ENCODE results near the gene PCMT1. TPM values are rescaled to one million over a fixed set of nuclear protein-coding genes. Genes with fewer than 3 reads are reported as not detected.

Gene PCMT1
- total RNA-seq, 3 donors from 2014 or later: 51.9 to 72.4 (median 57.9) TPM

DNA sequence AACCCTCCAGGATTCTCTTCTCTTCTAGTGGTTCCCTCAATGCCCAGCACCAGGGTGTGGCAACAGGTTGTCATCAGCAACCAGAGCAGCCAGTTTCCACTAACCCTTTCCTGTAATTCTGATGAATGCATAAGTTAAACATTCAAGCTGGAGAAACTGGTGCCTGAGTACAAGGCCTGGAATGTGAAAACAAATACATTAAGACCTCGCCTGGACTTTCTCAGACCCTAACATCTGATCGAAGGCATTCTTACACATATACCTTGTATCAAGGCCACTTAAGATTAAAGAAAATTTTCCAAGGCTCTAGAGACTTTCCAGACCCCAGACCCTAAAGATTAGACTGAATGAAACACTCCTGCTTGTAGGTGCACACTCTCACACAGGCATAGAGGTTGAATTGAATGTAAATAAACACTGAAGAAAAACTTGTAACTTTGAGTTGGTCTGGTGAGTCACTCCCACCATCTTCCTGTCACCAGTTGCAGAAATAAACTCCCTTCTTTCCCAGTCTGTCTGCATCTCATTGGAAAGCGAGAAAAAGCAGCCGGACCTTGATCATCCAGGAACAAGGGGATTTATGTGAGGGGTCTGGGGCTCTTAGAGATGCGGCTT is 105.6 kb downstream of the PCMT1 start:
- Histone ChIP-seq H3K4me1 (ENCODE audit: low read depth) (peaks cover 7% of the 10 kb centered on the region), H3K9me3 (no peaks in the 10 kb centered on the region), H3K4me3 (no peak overlapping the region), H3K36me3 (ENCODE audit: low read depth) (no peaks in the 10 kb centered on the region)
- DNase-seq (no peak), ATAC-seq (peak; percentile 75)
- TF ChIP-seq, protein P1, sequence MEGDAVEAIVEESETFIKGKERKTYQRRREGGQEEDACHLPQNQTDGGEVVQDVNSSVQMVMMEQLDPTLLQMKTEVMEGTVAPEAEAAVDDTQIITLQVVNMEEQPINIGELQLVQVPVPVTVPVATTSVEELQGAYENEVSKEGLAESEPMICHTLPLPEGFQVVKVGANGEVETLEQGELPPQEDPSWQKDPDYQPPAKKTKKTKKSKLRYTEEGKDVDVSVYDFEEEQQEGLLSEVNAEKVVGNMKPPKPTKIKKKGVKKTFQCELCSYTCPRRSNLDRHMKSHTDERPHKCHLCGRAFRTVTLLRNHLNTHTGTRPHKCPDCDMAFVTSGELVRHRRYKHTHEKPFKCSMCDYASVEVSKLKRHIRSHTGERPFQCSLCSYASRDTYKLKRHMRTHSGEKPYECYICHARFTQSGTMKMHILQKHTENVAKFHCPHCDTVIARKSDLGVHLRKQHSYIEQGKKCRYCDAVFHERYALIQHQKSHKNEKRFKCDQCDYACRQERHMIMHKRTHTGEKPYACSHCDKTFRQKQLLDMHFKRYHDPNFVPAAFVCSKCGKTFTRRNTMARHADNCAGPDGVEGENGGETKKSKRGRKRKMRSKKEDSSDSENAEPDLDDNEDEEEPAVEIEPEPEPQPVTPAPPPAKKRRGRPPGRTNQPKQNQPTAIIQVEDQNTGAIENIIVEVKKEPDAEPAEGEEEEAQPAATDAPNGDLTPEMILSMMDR (IDR thresholded peaks at IDR 0.05): no peak
- intact Hi-C loops (cut with DNase I, micrococcal nuclease): no loop called here

GRCh38 chr6:149855741-149856140 is 106.2 kb downstream of the PCMT1 start:
- no peaks in the 10 kb centered on the region for H3K36me3 ChIP-seq (ENCODE audit: low read depth)
- intact Hi-C loops (cut with DNase I, micrococcal nuclease): no loop called here
- TF ChIP-seq, protein P1 (IDR thresholded peaks at IDR 0.05): no peak
- H3K4me3 ChIP-seq: no peak overlapping the region
- H3K9me3 ChIP-seq: no peaks in the 10 kb centered on the region
- ATAC-seq (peak; percentile 51), DNase-seq (no peak)
- H3K4me1 ChIP-seq (ENCODE audit: low read depth): peaks cover 7% of the 10 kb centered on the region

DNA sequence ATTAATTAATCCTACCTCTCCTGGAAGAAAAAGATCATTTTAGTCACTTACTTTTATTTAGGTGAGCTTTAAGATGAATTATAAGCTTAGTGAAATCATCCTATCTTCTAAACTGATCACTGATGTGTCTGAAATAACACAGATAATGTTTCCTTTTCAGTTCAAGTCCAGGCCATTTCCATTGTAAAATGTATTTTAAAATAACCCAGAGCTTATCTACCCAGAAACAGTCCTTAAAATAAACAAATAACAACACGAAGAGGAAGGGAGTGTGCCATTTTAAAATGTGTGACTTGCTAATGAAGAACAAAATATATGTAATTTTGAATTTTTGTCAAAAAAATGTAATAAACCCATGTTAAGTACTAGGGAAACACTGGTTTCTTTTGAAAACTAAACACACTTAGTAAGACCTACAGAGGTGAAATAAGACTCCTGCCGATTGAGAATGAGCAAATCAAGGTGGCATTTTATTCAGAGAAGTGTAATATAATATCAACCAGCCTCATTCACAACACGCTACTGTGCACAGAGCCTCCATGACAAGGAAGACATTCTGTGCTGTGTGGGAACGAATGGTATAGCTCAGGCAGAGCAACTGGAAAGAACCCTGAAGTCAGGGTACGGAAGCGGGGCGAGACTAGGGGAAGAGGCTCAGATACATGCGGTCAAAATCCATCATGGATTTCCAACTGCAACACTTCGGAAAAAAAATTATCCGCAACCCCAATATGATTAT is 106.9 kb downstream of the PCMT1 start:
- H3K9me3 ChIP-seq: no peaks in the 10 kb centered on the region
- DNase-seq (no peak), ATAC-seq (no peak)
- H3K4me1 ChIP-seq (ENCODE audit: low read depth): peaks cover 7% of the 10 kb centered on the region
- no peaks in the 10 kb centered on the region for H3K36me3 ChIP-seq (ENCODE audit: low read depth)
- no peak overlapping the region for H3K4me3 ChIP-seq
- TF ChIP-seq, protein P1 (IDR thresholded peaks at IDR 0.05): no peak
- intact Hi-C loops (cut with DNase I, micrococcal nuclease): no loop called here

DNA sequence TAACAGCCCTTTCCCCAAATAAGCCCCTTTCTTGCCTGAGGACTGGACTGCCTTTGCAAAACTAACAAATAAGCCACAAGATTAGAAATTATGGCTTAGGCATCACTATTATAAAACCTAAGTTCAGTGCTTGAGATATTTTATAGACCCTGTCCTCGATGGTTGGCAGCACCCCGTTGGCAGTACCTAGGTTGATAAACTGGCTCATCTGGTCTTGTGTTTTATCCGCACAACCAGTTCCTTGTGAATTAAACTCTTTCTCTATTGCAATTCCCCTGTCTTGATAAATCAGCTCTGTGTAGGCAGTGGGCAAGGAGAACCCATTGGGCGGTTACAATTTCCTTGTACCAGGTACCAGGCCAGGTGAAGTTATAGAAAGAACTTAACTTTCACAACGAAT is 108.0 kb downstream of the PCMT1 start:
- no peak overlapping the region for H3K4me3 ChIP-seq
- TF ChIP-seq, protein P1 (IDR thresholded peaks at IDR 0.05): no peak
- intact Hi-C loops (cut with DNase I, micrococcal nuclease): no loop called here
- no peak for ATAC-seq
- DNase-seq: no peak
- no peaks in the 10 kb centered on the region for H3K36me3 ChIP-seq (ENCODE audit: low read depth)
- peaks cover 11% of the 10 kb centered on the region for H3K4me1 ChIP-seq (ENCODE audit: low read depth)
- H3K9me3 ChIP-seq: no peaks in the 10 kb centered on the region

DNA sequence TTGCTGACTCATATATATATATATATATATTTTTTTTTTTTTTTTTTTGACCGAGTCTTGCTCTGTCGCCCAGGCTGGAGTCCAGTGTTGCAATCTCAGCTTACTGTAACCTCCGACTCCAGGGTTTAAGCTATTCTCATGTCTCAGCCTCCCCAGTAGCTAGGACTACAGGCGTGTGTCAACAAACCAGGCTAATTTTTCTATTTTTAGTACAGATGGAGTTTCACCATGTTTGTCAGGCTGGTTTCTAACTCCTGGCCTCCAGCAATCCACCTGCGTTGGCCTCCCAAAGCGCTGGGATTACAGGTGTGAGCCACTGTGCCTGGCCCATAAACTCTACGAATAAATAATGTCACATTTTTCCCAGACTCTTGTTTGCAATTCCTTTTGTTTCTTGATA is 109.8 kb downstream of the PCMT1 start:
- Histone ChIP-seq H3K36me3 (ENCODE audit: low read depth) (no peaks in the 10 kb centered on the region), H3K9me3 (no peaks in the 10 kb centered on the region), H3K4me3 (no peak overlapping the region), H3K4me1 (ENCODE audit: low read depth) (peaks cover 16% of the 10 kb centered on the region)
- intact Hi-C loops (cut with DNase I, micrococcal nuclease): no loop called here
- DNase-seq (no peak), ATAC-seq (no peak)
- TF ChIP-seq, protein P1 (IDR thresholded peaks at IDR 0.05): no peak
